T1000 (cell line): ENCODE data around the gene AKAP13.

ENCODE experiments used
- DNase-seq: peaks from one replicate; lab custom pipeline; 2025; ENCODE audit warnings: mixed read lengths; lab: John Stamatoyannopoulos, UW

Gene AKAP13

DNA sequence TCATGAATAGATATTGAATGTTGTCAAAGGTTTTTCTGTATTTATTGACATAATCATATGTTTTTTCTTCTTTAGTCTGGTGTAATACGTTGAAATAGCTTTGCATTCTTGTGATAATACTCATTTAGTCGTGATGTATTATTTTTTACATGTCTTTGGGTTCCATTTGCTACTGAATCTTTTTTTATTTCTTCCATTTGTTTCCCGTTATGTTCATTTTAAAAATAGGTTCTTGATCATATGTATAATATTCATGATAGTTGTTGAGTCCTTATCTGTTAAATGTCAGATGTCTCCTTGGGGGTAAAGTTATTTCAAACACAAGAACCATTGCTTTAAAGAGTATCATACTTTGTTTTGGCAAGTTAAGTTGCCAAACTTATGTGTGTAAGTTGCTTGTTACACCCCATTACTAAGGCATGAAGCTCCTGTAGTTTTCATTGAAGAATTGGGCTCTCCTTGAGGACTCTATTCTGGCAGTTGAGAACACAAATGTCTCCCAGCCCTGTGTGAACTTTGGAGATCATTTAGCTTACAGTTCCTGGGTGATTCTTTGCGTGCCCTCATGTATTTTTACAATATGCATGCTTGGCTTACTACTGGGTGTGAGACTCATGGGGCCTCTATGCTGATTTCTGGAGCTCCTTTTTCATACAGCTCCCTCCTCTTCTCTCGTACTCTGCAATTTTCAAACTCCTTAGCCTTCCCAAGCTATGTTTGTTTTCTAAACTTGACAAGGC lies 8.3 kb downstream of the AKAP13 start:
- DNase-seq: no peak

DNA sequence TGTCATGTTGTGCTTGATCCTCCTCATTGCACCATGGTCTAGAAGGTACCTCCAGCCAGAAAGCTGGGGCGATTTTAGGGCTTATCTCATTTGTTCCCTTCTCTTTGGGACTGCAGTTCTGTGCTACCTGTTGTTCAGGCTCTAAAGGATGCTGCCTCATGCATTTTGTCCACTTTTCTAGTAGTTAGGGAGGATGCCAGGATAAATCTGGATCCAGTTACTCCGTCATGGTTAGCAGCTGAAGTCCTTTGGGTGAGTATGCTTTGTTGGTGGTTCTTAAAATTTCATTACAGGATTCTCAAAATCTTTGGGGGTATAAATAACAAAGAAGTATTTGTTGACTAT lies 8.9 kb downstream of the AKAP13 start:
- DNase-seq: no peak

DNA sequence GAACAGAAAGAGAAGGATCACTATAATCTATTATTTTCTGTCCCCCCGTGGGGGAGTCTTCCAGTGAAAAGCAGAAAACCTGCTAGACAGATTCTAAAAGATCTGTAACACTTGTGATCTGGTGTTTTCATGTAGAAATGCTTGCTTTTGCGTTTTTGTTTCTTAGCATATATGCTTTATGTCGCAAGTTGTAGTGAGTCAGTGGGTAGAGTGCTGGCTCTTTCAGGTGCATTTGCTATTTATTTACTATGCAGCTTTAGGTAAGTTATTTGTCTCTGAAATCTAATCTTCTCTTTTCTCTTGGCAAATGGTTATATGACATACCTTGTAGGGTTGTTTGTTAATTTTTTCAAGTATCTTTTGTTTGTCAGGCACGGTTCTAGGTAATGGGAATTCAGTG lies 9.4 kb downstream of the AKAP13 start:
- no peak for DNase-seq

- DNase-seq: no peak
Measured at GRCh38 chr15:85393210-85393609, 12.8 kb downstream of the AKAP13 start.

GRCh38 chr15:85394554-85395333 lies 14.3 kb downstream of the AKAP13 start:
- no peak for DNase-seq

DNA sequence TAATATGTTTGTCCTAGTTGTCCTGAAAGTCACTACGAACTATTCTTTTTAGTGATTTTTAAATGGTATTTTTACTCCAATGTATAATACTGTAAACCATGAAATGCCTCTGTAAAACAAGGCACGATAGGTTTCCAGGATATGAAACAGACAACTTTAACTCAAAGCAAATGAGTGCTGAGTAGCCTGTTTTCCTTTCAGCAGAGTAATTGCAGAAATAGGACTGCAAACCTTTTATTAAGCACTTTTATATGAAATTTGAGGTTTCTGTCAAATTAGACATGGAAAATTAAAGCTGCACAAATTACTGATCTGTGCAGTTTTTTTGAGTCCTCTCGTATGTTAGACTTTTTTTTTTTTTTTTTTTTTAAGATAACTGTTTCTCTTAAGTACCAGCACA lies 16.2 kb downstream of the AKAP13 start:
- DNase-seq: no peak

GRCh38 chr15:85397151-85397550 lies 16.7 kb downstream of the AKAP13 start:
- no peak for DNase-seq

- no peak for DNase-seq
Measured at GRCh38 chr15:85397926-85398325, 17.5 kb downstream of the AKAP13 start.

DNA sequence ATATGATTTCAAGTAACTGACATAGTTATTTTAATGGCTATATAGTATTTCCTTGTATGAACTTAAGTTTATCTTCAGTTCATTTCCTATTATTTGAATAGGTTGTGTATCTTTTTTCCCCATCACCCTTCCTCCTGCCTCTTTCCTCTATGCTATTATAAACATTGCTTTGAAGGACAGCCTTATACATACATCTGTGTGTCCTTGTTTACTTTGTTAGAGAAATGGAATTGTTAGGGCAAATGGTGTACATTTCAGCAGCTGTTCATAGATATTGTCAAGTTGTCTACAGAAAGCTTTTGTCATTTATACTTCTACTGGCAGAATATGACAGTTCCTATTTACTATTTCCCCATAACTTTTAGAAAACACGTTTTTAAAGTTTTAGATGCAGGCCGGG lies 18.4 kb downstream of the AKAP13 start:
- DNase-seq: no peak

DNA sequence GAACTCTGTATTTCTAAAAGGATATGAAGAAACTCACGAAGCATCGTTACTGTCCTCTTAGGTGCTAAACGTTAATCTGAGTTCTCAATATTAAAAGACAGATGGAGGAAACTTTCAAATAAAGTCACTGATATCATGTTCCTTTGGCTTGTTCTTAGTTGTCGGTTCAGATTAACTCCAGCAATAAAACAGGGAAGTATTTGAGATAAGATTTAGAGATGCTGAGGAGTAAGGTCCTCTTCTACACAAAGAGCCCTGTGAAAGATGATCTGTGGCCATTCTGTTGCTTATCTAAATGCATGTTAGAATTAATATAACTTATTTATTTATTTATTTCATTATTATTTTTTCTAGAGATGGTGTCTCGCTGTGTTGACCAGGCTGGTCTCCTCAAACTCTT lies 19.2 kb downstream of the AKAP13 start:
- DNase-seq: no peak

DNA sequence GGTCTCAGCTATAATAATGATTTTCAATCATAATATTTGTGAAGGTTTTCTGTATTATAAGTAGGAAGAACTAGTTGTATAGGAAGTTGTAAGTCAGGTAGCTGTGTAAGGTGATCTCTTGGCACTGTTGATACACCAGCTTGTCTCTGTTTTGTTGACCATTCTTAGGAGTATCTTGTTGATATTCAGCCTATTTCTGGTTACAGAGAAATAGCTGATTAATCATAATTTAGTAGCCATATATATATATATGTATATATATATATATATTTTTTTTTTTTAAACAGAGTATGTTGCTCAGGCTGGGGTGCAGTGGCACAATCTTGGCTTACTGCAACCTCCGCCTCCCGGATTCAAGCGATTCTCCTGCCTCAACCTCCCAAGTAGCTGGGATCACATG lies 20.2 kb downstream of the AKAP13 start:
- no peak for DNase-seq

- DNase-seq: no peak
Measured at GRCh38 chr15:85401108-85401774, 20.8 kb downstream of the AKAP13 start.

GRCh38 chr15:85402195-85402881 lies 21.9 kb downstream of the AKAP13 start:
- DNase-seq: no peak

- no peak for DNase-seq
Measured at GRCh38 chr15:85403745-85404144, 23.3 kb downstream of the AKAP13 start.

- DNase-seq: no peak
Measured at GRCh38 chr15:85404176-85404917, 23.9 kb downstream of the AKAP13 start.

- DNase-seq: no peak
Measured at GRCh38 chr15:85404918-85405866, 24.8 kb downstream of the AKAP13 start.

DNA sequence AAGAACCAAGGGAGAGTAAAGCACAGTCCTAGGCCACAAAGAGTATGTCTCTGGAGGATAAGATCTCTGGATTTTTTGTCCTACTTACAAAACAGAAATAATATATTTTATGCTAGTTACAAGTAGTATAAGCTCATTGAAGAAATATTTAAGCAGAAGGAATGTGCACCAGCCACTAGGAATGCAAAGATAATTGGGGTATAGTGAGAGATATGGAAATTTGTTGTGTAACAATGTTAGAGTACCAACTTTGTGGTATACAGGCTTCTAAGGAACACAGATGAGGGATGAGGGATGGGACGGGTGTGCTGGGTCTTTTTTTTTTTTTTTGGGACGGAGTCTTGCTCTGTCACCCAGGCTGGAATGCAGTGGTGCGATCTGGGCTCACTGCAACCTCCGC lies 26.5 kb downstream of the AKAP13 start:
- DNase-seq: no peak

- no peak for DNase-seq
Measured at GRCh38 chr15:85407421-85408269, 27.2 kb downstream of the AKAP13 start.

DNA sequence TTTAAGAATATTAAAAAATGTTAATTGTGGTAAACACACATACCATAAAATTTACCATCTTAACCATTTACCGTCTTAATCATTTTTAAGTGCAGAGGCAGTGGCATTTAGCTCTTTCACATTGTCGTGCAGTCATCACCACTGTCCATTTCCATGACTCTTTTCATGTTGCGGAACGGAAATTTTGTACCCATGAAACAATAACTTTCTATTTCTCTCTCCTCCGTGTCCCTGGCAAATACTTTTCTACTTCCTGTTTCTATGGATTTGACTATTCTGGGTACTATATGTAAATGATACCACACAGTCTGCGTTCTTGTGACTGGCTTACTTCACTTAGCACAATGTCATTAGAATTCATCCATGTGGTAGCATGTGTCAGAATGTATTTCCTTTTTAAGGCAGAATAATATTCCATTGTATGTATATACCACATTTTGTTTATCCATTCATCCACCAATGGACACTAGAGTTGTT lies 27.9 kb downstream of the AKAP13 start:
- no peak for DNase-seq

GRCh38 chr15:85412066-85412465 lies 31.7 kb downstream of the AKAP13 start:
- DNase-seq: no peak
